Pons (tissue), 1 donor: ENCODE data around the gene TSPAN5.
A peak's percentile ranks its signal among the peaks of the same experiment; 100 is the strongest.
"Not testable (repeated sequence)": the region's sequence is repeated elsewhere in the genome, so short reads cannot be mapped to it uniquely, and the experiment has no call there.

ENCODE experiments used
- DNase-seq: peaks from one replicate; pipeline ENCODE4 v3.0.0-alpha.2; 2016; ENCODE audit warnings: low spot score

Gene TSPAN5

DNA sequence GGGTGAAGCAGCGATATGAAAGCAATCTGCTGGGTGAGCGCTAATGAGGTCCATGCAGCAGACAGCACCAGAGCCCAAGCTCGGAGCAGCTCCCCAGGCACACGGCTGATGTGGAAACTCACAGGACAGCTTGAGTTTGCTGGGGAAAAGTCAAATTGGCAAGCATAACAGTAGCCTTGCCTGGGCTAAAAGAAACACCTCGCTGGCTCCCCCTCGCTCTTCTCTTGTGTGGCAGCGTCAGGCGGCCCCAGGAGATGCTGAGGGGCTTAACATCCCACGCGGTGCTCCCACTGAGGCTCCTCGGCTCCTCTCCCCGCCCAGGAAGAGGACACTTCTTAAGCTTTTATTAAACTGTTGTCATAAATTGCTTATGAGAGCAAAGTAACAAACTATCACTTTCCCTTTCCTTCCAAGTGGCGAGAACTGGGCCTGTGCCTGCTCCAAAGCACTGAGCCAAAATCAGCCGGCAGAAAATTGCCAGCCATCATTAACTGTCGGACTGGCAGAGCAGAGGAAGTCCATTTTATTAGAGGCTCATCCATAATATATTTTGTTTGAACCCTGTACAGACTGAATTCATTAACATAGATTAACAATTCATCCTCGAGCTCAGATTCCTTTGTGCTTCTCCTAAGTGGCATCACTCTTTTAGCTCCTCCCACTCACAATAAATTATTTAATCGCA is 111.4 kb downstream of the TSPAN5 start:
- peak; percentile 67 for DNase-seq

DNA sequence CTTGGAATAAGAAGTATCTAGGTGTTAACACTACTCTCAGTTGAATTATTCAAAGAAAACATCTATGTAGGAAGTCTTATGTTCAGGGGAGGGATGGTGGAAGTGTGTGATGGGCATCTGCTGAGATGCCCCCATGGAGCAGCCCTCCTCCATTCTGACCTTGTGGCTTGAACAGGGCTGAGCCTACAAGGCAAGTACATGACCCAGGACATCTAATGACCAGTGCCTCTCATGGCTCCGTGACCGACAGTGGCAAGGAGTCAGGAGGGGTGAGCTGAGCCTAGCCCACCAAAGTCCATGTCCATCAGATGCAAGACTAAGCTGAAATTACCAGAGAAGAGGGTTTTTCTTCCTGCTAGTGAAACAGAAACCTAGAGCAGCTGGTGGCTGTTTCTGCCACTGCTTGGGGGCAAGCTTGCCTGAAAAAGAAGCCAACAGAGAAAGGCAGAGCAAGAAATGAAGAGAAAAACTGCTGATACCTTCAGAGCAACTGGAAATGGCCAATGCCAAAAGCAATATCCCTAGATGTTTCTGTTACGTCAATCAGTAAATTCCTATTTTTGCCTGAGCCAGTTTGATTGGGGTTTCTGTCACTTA is 113.5 kb downstream of the TSPAN5 start:
- DNase-seq: no peak

DNA sequence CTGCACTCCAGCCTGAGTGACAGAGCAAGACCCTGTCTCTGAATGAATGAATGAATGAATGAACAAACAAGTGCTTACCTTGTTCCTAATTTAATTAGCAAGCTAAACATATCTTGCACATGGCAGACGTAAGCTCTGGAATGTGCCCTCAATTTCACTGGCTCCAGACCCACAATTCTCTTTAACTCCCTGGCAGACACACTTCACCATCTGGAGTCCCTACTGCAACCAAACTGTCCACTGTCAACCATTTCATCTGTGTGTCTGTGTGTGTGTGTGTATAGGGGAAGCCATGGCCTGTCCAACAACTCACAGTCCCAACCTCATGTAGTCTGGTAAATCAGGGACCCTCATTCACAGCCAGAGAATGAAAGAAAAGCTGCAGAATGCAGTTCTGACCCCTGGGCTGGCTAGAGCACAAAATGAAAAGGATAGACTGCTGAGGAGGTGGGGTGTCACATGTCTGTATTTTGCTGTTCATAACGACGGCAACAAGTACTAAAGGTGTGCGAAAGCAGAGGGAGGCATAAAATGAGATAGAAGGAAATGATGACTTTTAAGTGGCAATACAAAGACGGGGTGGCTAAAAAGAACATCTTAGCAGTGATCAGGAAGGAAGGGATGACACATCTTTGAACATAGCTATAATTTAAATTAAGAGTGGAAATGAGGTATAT is 114.1 kb downstream of the TSPAN5 start:
- no peak for DNase-seq

DNA sequence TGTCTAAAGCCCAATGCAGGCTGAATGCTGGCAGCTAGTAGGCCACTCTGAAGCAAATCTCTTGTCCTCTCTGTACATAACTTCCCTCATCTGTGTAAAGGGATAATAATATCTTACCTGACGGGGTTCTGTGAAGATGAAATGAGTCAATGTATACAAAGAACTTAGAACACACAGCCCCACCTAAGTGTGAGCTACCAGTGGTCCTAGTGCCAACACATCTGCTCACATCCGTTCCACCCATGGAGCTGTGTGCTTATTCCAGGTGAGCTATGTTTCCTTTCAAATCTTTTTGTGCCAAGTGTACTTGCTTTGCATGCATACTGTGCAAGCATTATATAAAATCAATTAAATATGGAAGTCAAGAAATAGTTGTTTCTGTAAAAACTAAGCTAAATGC is 116.4 kb downstream of the TSPAN5 start:
- DNase-seq: no peak

DNA sequence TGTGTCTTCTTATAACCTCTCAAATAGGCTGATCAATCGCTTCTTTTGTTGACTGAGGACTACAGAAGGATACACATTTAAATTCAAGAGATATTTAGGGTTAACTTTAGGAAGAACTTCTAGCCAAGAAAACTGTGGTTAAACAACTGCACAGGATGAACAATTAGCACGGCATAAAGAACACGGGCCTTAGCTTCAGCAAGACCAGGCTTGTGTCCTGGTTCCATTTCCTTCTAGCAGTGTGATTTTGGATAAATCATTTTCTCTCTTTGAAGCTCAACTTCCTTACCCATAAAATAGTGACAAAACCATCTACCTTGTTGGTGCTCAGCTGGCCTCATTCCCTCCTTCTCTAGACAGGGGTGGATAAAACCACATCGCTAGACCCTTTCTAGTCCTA is 117.6 kb downstream of the TSPAN5 start:
- no peak for DNase-seq

DNA sequence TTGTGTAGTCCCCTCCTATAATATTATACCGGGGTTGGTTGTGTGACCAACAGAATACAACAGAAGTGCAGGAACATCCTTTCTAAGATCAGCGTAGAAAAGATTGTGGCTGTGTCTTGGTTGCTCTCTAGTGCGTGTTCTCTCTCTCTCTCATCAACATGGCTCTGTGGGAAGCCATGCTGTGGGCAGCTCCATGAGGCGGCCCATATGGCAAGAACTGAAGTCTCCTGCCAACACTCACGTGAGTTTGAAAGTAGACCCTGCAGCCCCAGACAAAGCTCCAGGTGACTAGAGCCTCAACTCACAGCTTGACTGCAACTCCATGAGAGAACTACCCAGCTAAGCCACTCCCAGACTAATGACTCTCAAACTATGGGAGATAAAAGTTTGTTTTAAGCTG is 118.7 kb downstream of the TSPAN5 start:
- DNase-seq: no peak

DNA sequence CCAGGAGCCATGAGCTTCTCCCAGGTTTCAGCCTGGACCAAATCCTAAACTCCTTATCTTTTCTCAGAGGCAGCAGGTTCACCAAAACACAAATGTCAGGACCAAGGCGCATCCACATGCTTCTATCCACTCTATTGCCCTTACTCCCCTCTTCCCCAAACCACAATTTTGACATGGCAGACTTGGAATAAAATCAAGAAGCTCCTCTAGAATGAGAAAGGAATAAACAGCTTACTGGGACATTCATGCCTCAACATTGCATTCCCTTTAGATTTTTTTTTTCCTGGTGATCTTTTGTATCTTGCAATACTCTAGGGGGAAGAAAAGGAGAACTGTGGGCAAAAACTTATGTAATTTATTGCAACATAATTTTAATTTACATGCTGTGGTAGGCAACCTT is 119.1 kb downstream of the TSPAN5 start:
- no peak for DNase-seq

DNA sequence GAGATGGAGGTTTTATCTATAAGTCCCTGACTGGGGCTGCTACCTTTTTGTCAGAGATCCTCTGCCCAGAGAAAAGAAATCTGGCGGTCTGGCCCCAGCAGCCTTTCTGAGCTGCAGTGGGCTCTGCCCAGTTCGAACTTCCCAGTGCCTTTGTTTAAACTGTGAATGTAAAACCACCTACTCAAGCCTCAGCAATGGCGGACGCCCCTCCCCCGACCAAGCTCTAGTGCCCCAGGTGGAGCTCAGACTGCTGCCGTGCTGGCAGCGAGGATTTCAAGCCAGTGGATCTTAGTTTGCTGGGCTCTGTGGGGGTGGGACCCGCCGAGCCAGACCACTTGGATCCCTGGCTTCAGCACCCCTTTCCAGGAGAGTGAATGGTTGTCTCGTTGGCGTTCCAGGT is 121.8 kb downstream of the TSPAN5 start:
- no peak for DNase-seq

DNA sequence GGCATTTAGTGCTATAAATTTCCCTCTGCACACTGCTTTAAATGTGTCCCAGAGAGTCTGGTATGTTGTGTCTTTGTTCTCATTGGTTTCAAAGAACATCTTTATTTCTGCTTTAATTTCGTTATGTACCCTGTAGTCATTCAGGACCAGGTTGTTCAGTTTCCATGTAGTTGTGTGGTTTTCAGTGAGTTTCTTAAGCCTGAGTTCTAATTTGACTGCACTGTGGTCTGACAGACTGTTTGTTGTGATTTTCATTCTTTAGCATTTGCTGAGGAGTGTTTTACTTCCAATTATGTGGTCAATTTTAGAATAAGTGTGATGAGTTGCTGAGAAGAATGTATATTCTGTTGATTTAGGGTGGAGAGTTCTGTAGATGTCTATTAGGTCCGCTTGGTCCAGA is 124.3 kb downstream of the TSPAN5 start:
- not testable (repeated sequence) for DNase-seq

DNA sequence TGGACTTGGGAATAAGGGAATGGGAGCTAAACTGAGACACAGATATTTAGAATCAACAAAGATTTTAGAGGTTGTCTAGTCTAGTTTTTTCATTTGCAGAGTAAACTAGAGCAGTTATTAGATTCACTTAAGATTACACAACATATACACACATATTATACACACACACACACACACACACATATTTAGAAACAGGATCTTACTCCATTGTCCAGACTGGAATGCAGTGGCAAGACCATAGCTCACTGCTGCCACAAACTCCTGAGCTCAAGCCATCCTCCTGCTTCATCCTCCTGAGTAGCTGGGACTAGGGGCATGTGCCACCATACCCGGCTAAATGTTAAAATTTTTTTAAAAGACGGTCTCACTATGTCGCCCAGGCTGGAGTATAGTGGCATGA is 127.8 kb downstream of the TSPAN5 start:
- DNase-seq: no peak

DNA sequence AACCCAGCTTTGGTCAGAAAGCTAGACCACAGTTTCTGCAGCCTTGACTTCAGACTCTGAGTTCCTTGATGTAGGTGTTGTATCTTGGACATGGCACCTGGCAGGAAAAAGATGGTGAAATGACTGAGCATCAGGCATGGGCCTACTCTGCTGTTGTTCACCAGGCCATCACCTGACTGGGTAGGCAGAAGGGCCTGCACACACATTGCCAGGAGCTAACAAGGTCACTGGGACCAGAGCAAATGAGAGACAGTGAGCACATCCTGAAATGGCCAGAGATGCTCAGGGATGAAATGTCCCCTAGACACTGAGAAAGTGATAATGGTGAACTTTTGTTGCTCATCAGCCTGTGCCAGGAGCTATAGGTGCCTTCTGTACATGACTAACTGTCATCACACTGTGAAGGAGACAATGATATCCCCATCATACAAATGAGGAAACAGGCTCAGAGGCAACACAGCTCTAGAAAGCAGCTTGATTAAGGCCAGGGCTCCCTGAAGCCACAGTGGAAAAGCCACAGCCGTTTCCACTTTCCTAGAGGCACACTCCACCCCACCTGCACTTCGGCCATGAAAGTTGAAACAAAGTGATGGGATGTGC is 128.3 kb downstream of the TSPAN5 start:
- DNase-seq: no peak

DNA sequence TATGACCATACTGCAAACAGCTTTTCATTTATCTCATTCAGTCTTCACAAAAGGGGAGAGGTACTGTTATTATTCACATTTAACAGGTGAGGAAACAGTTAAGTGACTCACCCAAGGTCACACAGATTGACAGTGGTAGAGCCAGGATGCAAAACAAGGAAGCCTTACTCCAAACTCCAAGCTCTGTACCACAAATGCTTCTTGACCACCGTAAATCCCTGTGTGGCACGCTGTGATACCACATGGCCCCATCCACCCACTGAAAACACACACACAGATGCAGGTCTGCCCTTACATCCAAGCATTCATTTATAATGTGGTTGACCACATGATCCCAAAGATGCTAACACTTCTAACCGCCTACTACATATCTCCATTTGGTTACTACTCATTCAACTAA is 129.5 kb downstream of the TSPAN5 start:
- DNase-seq: no peak

DNA sequence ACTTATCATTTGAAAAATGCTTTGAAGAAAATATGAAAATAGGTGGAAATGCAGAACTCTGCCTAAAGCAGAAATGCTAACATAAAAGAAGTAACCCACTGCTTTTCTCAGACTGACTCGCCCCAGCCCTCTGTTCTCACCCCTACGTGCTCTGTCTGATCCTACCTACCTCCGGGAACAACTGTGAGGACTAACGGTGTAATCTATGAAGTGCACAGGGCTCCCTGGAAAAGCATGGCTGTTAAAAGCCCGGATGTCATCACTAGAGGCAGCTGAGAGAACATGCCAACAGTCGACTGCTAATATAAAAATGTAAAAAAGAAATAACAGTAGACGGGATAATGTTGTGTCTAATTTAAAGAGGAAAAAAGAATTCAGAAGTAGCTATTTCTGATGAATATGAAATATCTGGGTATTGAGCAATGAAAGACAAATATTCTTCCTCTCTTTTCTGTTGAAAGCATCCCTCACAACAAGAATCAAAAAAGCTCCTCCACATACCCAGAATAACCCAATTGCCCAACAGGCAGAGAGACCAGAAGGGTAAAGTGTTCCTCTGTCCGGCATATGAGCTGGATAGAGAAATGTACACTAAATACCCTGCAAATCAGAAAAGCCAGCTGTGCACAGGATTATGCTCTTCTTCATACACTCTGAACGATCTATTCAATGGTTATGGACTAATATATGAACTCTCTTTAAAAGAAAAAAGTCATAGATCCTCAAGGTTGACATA is 130.7 kb downstream of the TSPAN5 start:
- no peak for DNase-seq

DNA sequence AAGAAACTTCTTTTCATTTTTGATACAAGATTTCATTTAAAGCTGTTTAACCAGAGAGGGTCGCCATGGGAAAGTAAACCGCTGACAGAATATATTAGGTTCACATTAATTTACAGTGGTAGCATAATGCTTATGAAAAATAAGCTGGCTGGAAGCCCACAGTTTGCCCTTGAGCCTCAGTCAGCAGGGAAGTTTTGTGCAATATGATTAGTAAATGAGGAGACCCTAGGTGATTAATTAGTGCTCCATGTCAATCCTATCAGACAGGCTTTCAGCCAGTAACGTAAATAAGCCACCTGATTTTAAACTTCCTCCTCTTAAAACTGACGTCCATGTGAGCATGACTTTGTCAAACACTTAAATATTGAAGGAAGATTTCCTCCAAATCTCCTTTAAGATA is 134.2 kb downstream of the TSPAN5 start:
- DNase-seq: no peak

DNA sequence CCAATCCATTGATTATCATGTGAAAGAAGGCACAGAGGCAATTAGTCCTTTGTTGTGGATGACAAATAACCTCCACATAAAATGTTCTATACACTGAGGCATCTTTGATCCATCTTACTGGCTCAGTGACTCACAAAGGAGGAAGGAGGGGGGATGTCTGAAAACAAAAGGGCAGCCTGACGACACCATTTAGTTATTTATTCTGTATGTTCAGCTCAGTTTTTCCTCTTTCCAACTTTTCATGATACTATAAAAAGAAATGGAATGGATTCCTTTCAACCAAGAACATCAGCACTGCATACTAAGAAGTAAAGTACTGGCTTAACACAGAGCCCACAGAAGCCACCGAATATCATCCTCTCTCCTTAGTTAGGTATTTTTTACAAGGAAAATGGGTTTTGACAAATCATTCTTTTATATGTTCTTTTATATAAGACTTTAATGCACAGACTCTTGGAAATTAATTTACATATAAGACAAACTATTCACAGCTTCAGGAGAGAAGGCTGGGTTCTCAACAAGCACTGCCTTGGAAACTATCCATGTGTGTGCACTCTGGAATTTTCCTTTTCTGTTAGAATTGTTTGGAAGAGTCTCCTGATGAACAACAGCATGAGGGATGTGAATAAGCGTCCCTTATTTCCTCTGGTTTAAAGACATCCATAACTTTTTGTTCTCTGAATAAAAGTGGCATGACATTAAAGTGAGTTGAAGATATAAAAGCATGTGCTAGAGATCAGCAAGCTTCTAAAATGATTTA is 135.6 kb downstream of the TSPAN5 start:
- DNase-seq: peak; percentile 81

DNA sequence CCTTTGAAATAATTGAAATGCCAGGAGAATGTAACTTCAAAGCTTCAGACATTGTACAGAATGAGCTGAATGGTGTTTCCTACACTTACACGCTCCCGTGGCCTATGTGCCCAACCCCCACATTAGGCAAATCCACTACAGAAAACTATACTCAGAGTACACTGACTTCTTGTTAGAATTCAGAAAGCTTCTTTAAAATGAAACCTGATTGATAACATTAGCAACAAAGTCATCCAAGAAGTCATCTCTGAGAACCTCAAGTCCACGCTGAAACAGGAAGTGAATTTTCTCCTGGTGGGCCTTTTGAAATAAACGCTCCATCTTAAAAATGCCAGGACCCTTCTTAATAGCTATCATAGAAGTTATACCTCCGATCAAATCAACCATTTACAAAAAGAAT is 136.3 kb downstream of the TSPAN5 start:
- peak; percentile 54 for DNase-seq

DNA sequence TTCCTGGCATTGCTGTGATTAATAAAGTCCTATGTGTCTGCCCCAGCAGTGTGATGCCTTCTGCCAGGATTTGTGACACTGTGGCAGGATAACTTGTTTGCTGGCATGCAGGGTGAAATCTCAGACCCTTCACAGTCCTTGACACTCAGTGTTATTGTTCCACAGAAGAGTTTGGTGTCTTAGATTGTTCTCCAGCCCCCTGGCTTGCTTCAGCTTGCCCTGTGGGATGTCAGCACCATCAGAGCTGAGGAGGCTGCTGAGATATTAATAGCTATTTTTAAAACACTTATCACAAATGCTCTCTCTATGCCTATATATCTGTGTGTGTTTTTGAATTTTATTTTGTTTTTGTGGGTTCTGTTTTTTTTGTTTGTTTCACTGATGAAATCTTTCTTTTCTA is 136.9 kb downstream of the TSPAN5 start:
- DNase-seq: no peak

DNA sequence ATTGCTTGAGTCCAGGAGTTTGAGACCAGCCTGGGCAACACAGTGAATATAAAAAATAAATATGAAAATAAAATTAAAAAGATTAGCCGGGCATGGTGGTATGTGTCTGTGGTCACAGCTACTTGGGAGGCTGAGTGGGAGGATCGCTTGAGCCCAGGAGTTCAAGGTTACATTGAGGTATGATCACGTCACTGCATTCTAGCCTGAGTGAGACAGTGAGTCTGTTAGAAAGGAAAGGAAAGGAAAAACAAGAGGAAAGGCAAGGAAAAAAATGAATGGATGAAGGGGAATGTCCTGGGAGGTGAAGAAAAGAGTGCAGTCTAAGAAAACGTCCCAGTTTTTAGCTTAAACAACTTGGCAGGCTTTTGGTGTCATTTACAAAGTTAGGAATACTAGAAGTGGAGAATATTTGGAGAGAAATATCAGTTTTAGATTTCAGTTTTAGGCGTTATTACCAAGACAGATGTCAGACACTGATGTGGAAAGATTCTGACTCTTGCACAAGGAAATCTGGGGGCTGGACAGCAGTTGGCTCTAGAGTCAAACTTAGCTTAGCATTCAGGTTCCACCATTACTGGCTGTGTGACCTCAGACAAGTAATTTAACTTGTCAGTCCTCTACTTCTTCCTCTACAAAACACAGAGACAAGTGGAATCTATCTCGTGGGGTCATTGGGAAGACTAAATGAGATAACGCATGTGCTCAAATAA is 139.0 kb downstream of the TSPAN5 start:
- DNase-seq: no peak

DNA sequence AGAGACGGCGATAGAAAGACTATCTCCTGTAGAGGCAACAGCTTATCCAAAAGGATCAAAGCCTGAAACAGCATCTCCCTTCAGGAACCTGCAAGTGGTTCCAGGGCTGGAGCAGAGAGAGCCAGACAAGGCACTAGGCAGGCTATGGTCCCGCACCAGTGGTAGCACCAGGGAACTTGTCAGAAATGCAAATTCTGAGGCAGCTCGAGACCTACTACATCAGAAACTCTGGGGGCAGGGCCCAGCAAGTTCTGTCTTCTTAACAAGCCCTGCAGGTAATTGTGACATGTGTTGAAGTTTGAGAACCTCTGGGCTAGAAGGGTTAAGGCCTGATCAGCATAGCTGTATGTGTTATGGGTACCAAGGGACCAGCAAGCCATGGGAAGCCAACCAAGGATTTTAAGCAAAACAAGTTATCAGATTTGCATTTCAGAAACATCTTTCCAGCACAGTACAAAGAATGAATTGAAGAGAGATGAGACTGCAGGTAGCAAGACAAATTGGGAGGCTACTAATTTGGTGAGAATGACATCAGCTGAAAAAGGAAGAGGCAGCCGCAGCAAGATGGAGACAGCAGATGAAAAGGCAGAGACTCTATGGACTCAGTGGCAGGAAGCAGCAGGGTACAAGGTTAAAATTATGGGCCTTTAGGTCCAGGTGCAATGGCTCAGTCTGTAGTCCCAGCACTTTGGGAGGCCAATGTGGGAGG is 139.7 kb downstream of the TSPAN5 start:
- DNase-seq: no peak

DNA sequence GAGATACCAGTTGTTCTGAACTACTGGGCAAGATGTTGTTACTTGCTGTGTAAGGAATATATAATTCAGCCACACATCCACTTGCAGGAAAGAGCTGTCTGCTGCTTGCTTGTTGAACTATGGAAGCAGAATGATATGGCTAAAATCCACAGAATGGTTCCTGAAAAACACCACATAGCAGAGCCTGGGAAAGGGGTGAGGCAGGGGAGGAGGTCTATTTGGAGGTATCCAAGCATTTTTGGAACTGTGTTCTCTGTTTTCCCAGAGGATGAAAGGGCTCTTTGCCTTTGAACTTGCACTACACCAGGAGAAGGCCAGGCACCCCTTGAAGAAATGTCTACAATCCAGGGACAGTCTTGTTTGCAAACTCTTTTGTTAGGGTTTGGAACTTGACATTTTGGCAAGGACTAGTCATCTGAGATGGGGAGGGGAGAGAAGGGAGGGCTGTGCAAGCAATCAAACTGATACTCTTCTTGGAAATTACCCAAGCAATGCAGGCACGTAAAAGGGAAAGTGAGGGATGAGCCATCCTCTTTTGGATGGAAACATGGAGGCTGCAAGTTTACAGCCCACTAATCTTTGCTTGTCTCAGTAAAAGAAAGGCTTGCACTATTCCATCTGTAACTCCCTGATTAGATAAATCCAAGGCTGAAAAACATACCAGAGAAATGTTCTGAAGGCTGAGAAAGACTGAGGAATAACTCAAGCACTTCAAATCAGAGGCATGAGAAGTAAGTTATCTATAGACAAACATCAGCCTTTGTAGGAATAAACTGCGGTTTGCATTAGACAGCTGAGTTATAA is 141.0 kb downstream of the TSPAN5 start:
- no peak for DNase-seq
